GM18499 (cell line): ENCODE data around the gene CTRB2.
"Not testable (repeated sequence)": the region's sequence is repeated elsewhere in the genome, so short reads cannot be mapped to it uniquely, and the experiment has no call there.

Experiments used
- ATAC-seq: cut with Tn5 transposase; IDR thresholded peaks from one replicate; pipeline ENCODE4 v1.9.1; 2021; ENCODE audit warnings: moderate number of reproducible peaks; ENCODE audit not compliant: insufficient read depth, unreplicated experiment

Gene CTRB2

DNA sequence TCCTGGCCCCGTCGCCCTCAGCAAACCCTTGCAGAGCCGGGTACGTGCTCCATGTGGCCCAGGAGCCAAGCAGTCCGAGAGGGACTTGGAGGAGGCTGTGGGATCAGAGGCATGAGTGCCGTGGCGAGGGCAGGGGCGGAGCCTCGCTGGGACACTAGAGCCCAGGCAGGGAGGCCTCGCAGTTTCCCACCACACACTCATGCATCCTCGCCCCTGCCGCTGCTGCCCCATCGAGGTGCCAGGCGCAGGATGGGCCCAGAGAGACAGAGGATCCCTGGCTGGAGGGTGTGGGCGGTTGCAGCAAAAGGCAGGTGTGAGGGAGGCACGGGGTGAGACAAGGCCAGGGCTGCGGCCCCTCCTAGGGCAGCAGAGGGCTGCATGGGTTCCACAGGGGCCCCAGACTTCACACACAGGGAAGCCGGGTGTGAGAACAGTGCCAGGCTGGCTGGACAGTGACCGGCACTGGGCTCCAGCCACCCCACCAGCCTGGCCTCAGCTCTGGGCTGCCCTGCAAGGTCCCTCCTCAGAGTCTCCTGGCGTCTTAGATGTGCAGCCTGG is 36.8 kb upstream of the CTRB2 start:
- ATAC-seq, result no peak

DNA sequence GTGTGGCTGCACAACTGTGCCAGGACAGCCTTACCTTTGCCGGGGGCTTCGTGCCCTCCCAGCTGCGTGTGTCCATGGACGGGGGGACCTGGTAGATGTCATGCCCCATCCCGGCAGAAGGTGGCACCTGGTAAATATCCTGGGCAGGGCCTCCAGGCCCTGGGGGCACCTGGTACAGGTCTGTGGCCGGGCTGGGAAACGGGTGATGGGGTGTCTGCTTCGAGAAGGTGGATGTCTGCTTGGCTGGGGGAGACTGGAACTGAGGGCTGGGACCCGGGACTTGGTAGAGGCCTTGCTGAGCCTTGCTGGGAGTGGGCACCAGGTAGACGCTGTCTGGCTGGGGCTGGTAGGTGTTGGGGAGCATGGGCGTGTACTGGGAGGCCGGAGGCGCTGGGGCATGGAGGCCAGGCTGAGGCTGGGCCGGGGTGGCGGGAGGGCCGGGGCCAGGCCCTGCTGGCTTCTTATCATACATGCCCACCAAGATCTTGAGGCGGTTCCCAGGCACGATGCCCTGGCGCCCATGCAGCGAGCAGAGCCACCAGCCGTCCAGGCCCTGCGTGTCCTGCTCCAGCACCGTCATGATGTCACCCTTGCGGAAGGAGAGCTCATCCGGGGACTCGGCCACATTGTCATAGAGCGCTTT is 35.6 kb upstream of the CTRB2 start:
- not testable (repeated sequence) for ATAC-seq

GRCh38 chr16:75241955-75242354 is 35.0 kb upstream of the CTRB2 start:
- no peak for ATAC-seq

- ATAC-seq, result no peak
Measured at GRCh38 chr16:75241412-75241811, 34.5 kb upstream of the CTRB2 start.

- ATAC-seq, result not testable (repeated sequence)
Measured at GRCh38 chr16:75240633-75241032, 33.7 kb upstream of the CTRB2 start.

DNA sequence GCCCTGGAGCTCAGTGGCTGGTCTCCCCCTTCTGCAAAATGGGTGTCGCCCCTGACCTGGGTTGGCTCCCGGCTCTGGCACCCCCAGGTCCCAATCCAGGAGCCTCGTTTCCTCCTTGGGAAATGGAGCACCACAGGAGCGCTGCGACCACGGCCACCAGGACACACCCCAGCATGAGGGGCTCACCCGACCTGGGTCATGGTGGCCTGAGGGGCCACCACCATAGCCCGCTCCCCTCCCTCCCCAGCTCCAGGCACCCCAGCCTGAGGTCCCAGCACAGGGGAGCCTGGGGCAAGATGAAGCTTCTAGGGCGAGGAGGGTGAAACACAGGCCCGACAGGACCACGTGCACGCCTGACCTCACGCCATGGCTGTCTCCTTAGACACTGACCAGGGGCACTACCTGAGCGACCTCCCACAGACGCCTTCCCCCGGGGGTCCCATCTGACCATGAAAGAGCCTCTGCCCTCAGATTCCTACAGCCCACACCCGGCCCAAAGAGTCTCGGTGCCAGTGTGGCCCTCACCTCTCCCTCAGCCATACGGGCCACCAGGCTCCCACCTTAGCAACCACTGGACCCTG is 32.7 kb upstream of the CTRB2 start:
- ATAC-seq, result no peak

- ATAC-seq, result no peak
Measured at GRCh38 chr16:75238853-75239541, 32.0 kb upstream of the CTRB2 start.

- no peak for ATAC-seq
Measured at GRCh38 chr16:75238132-75238852, 31.3 kb upstream of the CTRB2 start.

DNA sequence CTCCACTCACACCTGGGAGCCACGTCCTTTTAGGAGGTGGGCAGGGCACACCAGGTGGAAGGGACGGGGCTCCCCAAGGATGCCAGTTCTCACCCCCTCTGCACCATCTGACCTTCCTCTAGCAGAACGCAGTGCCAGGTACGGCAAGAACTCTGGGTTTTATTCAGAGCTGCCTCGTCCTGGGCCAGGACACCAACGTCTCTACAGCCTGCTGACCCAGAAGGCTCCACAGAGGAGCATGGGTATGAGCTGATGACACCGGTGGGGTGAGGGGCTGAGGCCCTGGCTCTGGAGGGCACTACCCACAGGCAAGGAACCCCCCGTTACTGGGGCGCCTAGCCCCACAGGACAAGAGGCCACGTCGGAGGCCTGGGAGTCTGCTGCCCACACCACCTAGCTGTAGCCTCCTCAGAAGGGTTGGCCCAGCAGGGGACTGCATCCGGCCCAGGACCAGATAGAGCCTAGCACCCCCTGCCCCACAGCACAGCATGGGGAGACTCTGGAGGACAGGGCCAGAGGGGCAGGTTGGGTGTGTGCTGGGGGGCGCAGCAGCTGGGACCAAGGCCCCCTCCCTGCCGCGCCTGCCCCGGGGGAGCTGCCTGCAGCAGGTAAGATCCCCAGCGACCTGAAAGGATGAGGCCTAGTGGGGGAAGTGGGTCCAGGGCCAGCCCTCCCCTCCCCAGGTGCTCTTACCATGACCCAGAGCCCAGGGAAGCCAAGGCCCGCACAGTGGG is 30.6 kb upstream of the CTRB2 start:
- ATAC-seq, result no peak

DNA sequence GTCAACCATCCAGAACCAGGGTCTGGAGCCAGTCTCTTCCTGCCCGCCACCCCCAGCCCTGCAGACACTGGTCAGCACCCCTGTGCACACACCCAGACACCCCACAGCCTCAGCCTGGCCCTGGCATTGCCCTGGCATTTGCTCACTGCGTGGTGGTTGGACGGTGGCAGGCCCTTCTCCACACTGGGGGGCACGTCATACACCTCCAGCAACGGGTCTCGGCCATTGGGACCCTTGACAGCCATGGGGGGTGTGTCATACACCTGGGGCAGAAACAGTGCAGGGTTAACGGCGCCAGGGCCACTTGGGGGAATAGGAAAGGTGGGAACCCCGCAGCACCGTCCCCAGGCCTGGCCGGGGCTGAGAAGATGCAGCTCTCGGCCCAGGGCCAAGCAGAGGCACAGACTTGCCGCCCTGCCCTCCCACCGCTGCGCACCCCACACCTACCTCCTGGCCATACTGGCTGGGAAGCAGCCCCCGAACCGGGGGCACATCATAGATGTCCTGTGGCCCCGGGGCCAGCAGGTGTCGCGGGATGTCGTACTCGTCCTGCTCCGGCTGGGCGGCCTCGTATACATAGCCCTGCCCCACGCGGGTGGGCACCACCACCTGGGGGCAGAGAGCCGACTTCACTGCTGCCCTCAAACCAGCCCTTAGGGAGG is 29.9 kb upstream of the CTRB2 start:
- no peak for ATAC-seq

- ATAC-seq, result no peak
Measured at GRCh38 chr16:75236232-75236631, 29.3 kb upstream of the CTRB2 start.

- ATAC-seq, result no peak
Measured at GRCh38 chr16:75235721-75236193, 28.8 kb upstream of the CTRB2 start.

- no peak for ATAC-seq
Measured at GRCh38 chr16:75234856-75235696, 28.1 kb upstream of the CTRB2 start.

DNA sequence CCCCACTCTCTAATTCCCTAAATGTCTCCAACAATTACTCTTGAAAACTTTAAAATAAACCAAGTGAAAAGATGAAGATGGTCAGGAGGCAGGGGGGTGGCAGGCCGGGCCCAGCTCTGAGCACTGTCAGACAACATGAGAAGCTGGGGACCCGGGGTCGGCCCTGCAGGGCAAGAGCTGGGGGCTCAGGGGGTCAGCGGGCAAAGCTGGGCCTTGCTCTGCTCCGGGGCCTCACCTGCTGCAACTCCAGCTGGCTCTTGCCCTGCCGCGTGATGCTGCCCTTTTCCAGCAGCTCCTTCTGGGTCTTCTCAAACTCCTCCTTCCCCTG is 26.6 kb upstream of the CTRB2 start:
- ATAC-seq, result no peak

DNA sequence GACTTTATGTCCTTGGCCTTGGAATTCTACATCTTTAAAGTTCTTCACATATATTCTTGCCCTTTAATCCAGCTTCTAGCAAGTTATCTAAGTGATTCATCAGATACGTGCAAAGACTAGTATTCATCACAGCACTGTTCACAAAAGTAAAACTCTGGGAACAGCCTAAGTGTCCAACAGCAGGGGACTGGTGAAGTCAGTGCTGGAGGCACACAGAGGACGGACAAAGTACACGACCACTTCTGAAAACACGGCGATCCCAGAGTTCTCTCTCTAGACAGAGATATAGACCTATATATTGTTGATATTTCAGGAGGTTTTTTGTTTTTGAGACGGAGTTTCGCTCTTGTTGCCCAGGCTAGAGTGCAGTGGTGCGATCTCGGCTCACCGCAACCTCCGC is 24.6 kb upstream of the CTRB2 start:
- no peak for ATAC-seq

GRCh38 chr16:75230471-75231110 is 23.6 kb upstream of the CTRB2 start:
- no peak for ATAC-seq

DNA sequence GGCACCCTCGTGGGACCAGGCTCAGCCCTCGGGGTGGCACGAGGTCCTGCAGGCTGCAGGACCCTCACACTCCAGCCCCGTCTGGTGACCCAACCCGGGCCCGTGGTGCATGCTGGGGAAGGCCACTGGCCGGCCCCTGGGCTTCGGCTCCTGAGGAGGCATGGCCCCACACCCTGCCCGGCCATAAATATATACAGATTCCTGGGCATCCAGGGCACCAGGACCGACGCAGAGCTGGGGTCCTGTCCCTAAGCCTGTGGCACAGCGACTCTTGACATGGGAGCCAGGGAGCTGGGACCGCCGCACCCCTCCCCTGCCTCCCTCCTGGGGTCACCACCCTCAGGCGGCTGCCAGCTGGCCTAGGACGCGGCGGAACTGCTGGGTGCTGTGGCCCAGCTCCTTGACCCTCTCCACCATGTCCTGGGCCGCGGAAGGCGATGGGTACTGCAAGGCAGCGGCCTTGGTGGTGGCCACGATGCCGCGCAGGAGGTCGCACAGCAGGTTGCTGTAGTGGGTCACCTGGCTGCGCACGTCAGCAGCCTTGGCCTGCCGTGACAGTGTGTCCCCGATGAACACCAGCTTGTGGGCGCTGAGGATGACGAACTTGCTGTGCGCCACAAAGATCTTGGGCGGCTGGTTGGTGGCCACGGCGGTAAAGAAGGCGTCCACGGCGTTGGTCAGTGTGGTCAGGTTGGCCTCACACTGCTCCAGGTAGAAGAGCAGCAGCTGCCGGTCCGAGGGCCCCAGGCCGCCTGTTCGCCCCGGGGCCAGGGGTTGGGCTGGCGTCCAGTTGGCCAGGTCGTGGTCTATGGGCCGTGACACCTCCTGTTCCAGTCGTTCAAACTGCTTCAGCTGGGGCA is 22.4 kb upstream of the CTRB2 start:
- no peak for ATAC-seq
